Left ventricle myocardium inferior (tissue), 1 donor: ENCODE data around the gene ACRBP. TPM values are rescaled to one million over a fixed set of nuclear protein-coding genes. Genes with fewer than 3 reads are reported as not detected.

Experiments used
- DNase-seq: peaks from one replicate; pipeline ENCODE4 v3.0.0-alpha.2; 2020
- H3K27ac ChIP-seq: fragments of 200-600 bp; replicated peaks from 2 replicates; pipeline ENCODE4 v1.8.0; 2021
- H3K27me3 ChIP-seq: fragments of 200-600 bp; 2 replicates; pipeline ENCODE4 v1.8.0; 2021; ENCODE audit warnings: low read depth
- H3K36me3 ChIP-seq: fragments of 200-600 bp; 2 replicates; pipeline ENCODE4 v1.8.0; 2021
- H3K4me1 ChIP-seq: fragments of 200-600 bp; 2 replicates; pipeline ENCODE4 v1.8.0; 2021
- H3K4me3 ChIP-seq: fragments of 200-600 bp; 2 replicates; pipeline ENCODE4 v1.8.0; 2021; ENCODE audit warnings: mild to moderate bottlenecking, moderate library complexity
- H3K9me3 ChIP-seq: fragments of 200-600 bp; replicated peaks from 2 replicates; pipeline ENCODE4 v1.8.0; 2021
- CTCF ChIP-seq: fragments of 200-600 bp; IDR thresholded peaks from 2 replicates; pipeline ENCODE4 v1.8.0; 2021; ENCODE audit warnings: antibody characterized with exemption, mild to moderate bottlenecking, borderline replicate concordance
- intact Hi-C: fragments of 100-400 bp; cut with micrococcal nuclease; formaldehyde crosslinking; loops from one replicate; pipeline ENCODE4 v1.11.0; 2022
- total RNA-seq: library from RNA; stranded (reverse); fragmentation: NEBNext Ultra II Directional; extraction: Animal tissue kit (Norgen Biotek cat#: 25700); gene quantifications from one replicate; pipeline ENCODE4 v1.2.1, GENCODE V29; 2021
- donor health status: DM: no; HTN: yes; CAD: no; lungs with severe emphysema.

Gene ACRBP
- total RNA-seq, 1 donor from 2014 or later, result 1.4 TPM

- Histone ChIP-seq H3K27ac (no peak overlapping the region), H3K9me3 (no peaks in the 10 kb centered on the region), H3K4me3 (no peak overlapping the region), H3K36me3 (no peaks in the 10 kb centered on the region), H3K27me3 (peaks cover 15% of the 10 kb centered on the region), H3K4me1 (peaks cover 47% of the 10 kb centered on the region)
- DNase-seq, result no peak
- intact Hi-C loops, result no loop called here
- TF ChIP-seq CTCF, result no peak
Observed at GRCh38 chr12:6691473-6691872, 44.2 kb upstream of the ACRBP start.

- peak; percentile 96 for DNase-seq
- Histone ChIP-seq H3K4me3 (peak within 1 kb of the TSS; percentile 95), H3K27me3 (no peaks in the 10 kb centered on the region), H3K4me1 (peaks cover 55% of the 10 kb centered on the region), H3K36me3 (no peaks in the 10 kb centered on the region), H3K9me3 (no peaks in the 10 kb centered on the region), H3K27ac (peak within 1 kb of the TSS; percentile 100)
- peak; percentile 52 for TF ChIP-seq CTCF
- intact Hi-C loops, result no loop called here
Observed at GRCh38 chr12:6688999-6689882, 42.0 kb upstream of the ACRBP start, which contains the start of gene ZNF384. ZNF384 (minus strand) TSS chr12:6689375; CDS start chr12:6679520, 9,855 bp downstream.

GRCh38 chr12:6688543-6688998 lies 41.3 kb upstream of the ACRBP start:
- H3K4me3 ChIP-seq, result peak overlapping the region; percentile 95
- intact Hi-C loops, result no loop called here
- no peak for TF ChIP-seq CTCF
- H3K27me3 ChIP-seq, result no peaks in the 10 kb centered on the region
- DNase-seq, result no peak
- peak overlapping the region; percentile 100 for H3K27ac ChIP-seq
- H3K36me3 ChIP-seq, result peaks cover 3% of the 10 kb centered on the region
- peaks cover 55% of the 10 kb centered on the region for H3K4me1 ChIP-seq
- no peaks in the 10 kb centered on the region for H3K9me3 ChIP-seq

GRCh38 chr12:6685814-6686213 lies 38.6 kb upstream of the ACRBP start:
- Histone ChIP-seq H3K4me1 (peaks cover 48% of the 10 kb centered on the region), H3K27ac (no peak overlapping the region), H3K36me3 (peaks cover 7% of the 10 kb centered on the region), H3K27me3 (no peaks in the 10 kb centered on the region), H3K4me3 (no peak overlapping the region), H3K9me3 (no peaks in the 10 kb centered on the region)
- intact Hi-C loops, result no loop called here
- no peak for DNase-seq
- no peak for TF ChIP-seq CTCF

GRCh38 chr12:6684609-6685008 lies 37.4 kb upstream of the ACRBP start:
- Histone ChIP-seq H3K4me1 (peaks cover 36% of the 10 kb centered on the region), H3K4me3 (no peak overlapping the region), H3K9me3 (no peaks in the 10 kb centered on the region), H3K36me3 (peaks cover 15% of the 10 kb centered on the region), H3K27me3 (no peaks in the 10 kb centered on the region), H3K27ac (no peak overlapping the region)
- peak; percentile 53 for TF ChIP-seq CTCF
- intact Hi-C loops, result no loop called here
- no peak for DNase-seq
